Measurements from ENCODE around the gene ABCB1.

Gene ABCB1

DNA sequence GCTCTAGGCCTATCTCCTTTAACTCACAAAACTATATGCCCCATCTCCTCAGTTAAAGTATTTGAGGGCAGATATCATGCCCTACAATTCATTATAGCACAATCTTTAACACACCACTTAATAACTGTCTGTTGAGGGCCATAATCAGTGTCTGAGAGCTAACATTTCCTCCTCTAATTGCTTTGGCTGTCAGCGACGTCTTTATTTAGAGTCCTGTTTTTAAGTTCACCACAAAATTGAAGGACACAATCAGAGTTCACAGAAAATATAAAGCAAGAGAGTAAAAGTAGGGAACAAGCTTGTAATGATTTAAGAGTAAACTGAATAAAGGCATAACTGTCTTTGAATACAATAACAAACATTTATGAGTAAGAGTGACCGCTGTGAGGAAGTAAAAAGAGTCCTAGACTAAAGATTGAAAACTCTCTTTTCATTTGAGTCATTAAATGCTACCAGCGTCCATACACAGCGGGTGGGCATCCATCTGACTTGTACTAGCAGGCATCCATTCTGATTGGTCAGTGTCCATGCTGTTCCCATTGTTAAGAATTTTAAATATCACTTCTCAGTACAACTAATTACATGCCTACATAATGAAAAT lies 86.8 kb downstream of the ABCB1 start:
- no peak for DNase-seq (ENCODE audit: low read depth, low spot score)

GRCh38 chr7:87512906-87513305 lies 87.8 kb downstream of the ABCB1 start:
- DNase-seq (ENCODE audit: low read depth, low spot score), result no peak

- DNase-seq (ENCODE audit: low read depth, low spot score), result no peak
These were observed 89.2 kb downstream of the ABCB1 start for GRCh38 chr7:87511510-87511909.

- DNase-seq (ENCODE audit: low read depth, low spot score), result no peak
These were observed 90.2 kb downstream of the ABCB1 start for GRCh38 chr7:87510411-87510875.

DNA sequence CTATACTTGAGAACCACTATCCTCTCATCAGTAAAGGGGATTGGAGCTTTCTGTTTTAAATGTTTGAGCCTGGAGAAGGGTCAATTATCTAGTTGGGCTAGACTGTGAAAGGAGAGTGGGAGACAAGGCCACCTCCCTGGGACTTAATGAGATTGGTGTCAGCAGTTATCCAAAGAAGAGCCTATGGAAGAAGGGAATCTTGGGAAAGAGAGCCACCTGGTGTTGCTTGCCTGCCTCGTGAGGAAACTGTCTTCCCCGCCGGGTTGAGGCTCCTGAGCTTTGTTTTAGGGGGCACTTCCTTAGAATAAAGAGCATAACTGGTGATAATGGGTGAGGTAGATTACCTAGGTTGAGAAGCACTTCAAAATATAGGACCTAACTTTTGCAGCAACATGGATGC lies 93.2 kb downstream of the ABCB1 start:
- no peak for DNase-seq (ENCODE audit: low read depth, low spot score)

DNA sequence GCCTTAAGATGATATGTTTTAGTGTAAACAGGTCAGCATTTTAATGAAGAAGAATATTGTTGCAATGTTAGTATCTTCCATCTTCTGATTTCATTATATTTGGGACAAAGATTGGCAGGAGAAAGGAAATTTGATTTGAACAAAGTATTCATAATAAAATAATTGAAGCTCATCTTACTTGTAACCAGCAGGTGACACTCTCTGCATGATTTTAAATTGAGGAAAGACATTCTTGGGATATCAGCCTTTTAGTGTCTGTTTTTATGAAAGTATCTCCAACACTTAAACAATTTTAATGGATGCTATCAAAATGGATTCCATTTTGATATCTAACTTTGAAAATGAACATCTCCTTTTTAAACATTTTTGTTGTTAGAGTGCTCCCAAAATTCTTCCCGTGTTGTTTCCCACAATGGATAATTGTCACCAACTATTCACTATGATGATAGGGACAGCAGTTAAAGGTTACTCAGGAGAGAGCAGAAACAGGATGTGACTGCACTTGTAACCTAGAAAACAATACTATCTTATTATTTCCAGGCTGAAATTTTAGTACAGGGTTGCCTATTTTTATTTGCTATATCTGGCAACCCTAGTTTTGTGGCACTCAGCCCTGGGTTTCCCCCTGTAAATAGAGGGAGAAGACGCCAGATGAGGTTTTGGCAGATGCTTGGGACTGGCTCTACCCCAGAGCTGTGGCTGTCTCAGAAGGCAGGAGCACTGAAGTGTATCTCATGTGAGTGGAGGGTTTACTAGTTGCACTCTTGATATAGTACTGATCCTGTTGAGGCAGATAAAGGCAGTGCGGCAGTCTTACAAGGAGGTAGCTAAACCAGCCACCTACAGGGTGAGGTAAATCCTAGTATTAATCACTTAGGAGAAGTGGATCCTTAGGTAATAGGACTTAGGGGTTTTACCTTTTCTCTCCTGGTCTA lies 94.2 kb downstream of the ABCB1 start:
- DNase-seq (ENCODE audit: low read depth, low spot score), result no peak

DNA sequence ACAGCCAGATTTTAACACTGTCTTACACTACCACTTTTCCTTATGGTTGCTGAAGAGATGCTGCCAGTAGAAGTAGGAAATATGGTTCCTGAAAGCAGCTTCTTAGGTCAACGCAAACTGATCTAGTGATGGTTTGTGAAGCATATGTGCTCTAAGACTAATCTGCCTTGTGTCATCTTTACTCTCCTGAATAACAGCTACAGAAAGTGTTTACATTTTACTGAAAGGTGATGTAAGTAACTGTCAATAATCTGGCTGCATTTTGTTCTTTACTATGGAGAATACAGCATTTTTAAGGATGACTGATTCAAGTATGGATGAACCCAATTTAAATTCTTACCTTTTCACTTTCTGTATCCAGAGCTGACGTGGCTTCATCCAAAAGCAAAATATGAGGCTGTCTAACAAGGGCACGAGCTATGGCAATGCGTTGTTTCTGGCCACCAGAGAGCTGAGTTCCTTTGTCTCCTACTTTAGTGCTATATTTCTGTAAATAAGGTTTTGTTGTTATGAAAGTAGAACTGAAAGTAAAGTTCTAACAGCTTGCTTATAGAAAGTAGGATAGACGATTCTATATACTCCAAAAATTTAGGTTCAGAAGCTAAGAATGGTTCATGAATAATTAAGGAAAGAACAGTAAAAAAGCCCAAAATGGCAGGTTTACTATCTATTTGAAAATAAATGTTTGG lies 95.0 kb downstream of the ABCB1 start:
- DNase-seq (ENCODE audit: low read depth, low spot score), result no peak

- DNase-seq (ENCODE audit: low read depth, low spot score), result no peak
These were observed 95.6 kb downstream of the ABCB1 start for GRCh38 chr7:87505122-87505521.

GRCh38 chr7:87499494-87499893 lies 101.2 kb downstream of the ABCB1 start:
- DNase-seq (ENCODE audit: low read depth, low spot score), result no peak

DNA sequence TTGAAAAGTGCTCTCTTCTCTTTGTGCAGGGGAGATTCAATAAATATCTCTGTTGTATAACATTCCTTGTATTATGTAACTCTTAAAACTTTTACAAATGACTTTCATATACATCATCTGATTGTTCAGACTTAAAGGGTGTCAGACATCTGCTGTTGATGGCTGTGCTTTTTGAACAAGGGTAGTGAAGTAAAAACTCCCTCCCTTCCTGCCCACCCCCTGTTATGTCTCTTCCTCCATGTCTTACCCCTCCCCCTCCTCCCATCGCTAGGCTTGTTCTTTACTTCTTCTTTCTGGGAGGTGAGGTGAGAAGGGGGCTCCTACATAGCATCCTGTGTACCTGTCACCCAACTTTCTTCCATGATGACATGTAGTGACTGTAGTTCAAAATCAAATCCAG lies 101.8 kb downstream of the ABCB1 start:
- no peak for DNase-seq (ENCODE audit: low read depth, low spot score)

DNA sequence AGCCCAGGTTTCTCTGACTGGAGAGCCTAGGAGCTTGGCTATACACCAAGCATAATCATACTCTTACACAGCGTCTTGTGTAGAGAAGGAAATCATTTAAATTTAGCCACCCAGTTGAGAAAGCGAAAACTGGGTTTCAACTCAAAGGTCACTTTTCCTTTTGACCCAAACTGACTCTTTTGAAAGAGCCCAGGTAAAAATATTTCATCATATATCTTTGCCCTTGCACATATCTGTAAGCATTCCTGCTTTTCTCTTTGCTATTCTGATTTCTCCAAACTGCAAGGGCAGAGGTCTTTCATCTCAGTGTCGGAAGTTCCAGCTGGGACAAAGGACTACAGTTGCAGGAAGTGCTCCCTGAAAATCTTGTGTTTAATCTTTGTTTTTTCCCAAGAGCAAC lies 103.2 kb downstream of the ABCB1 start:
- no peak for DNase-seq (ENCODE audit: low read depth, low spot score)

- DNase-seq (ENCODE audit: low read depth, low spot score), result no peak
These were observed 105.3 kb downstream of the ABCB1 start for GRCh38 chr7:87495366-87495765.

GRCh38 chr7:87494454-87494853 lies 106.2 kb downstream of the ABCB1 start:
- no peak for DNase-seq (ENCODE audit: low read depth, low spot score)

GRCh38 chr7:87483131-87483530 lies 117.6 kb downstream of the ABCB1 start:
- DNase-seq (ENCODE audit: low read depth, low spot score), result no peak

DNA sequence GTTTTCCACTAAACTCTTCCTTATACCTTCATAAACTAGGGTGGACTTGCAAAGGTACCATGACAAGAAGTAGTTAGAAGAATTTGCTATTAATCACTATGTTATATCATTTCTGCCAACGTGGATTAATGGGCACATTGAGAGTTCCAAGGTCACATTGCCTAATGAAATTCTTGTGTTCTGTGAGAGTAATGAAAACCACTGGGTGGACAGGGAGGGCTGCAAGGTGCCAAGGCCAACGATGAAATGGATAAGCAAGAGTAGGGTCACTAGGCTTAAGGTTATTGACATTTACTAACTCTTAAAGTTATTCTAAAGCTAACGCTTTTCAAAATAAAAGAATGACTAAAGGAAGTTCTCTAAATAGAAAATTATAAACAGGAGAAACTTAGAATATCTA lies 118.6 kb downstream of the ABCB1 start:
- no peak for DNase-seq (ENCODE audit: low read depth, low spot score)

- DNase-seq (ENCODE audit: low read depth, low spot score), result no peak
These were observed 120.3 kb downstream of the ABCB1 start for GRCh38 chr7:87480386-87480785.

DNA sequence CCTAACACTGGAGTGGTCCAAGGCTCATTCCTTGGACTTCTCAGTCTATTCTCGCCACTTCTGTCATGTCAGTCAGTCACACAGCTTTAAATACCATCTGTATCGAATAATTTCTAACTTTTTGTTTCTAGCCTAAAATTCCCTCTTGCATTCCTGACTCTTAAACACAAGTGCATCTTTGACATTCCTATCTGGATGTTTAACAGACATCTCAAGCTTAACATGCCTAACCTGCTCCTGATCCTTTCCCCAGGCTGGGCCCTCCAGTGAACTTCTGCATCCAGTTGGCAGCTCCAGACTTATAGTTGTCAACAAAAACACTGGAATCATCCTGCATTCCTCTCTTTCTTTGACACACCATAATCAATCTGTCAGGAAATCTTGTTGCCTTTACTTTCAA lies 120.7 kb downstream of the ABCB1 start:
- DNase-seq (ENCODE audit: low read depth, low spot score), result no peak

- DNase-seq (ENCODE audit: low read depth, low spot score), result no peak
These were observed 124.5 kb downstream of the ABCB1 start for GRCh38 chr7:87476179-87476557.

DNA sequence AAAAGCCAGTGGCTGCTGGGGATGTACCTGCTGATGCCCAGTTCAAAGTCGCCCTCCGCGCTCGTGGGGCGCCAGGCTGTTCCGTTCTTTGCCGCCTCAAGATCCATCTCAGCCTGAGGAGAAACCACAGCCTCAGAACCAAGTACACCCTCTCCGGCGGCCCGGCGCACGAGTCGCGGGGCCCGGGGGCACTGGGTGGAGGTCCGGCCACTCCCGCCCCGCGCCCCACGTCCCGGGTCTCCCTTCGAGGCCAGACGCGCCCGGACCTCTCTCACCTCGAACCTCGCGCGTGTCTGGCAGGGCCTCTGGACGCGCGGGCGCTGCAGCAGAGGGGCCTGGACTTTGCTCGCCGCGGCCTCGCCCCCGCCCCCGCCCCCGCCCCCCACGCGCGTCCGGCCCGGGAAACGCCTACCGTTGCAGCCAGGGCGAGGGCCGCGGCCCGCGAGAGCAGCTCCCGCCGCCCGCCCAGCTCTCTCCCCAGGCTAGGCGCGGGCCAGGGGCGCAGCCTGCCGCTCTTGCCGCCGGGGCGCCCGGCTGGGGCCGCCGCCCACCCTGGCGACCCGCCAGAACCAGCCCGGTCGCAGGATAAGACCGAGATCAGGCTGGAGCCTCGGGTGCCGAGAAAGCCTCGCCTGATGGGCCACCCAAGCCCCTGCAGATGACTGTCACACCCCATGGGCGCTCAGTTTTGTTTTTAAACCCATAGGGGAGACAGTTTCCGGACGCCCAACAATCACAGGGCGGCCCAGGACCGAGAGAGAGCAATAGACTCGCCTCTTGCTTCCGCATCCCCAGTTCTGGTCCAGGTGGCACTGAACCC lies 125.1 kb downstream of the ABCB1 start, which contains the start of gene ABCB4:
Gene ABCB4 (minus strand): TSS at position 322 of the 820 bp plus-strand sequence. CDS start 215 bp downstream, at position 107.
- DNase-seq (ENCODE audit: low read depth, low spot score), result no peak

DNA sequence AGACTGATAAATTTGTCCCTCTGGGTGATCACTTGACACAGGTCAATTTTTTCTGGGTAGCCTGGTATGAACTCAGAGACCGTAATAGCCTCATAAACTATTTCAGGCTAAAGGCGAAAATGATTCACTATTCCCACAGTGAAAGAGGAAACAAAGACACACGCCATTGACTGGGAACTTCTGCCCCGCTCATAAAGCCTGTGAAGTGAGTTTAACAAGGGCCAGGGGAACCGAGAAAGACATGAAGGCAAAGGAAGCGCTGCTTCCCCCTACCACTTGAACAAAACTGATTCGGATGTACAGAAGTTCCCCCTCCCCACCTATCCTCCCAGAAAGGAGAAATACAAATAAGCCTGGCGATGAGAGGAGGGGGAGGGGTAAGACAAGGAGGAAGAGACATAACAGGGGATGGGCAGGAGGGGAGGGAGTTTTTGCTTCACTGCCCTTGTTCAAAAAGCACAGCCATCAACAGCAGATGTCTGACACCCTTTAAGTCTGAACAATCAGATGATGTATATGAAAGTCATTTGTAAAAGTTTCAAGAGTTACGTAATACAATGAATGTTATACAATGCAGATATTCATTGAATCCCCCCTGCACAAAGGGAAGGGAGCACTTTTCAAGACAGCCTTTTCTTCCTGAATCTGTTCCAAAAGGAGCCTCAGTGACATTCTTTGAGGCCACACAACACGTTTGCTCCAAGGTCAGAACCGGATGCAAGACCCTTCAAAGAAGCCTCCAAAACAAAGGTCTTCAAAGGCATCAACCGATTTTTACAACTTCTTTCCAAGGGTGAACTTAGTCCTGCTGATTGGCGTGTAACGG lies 125.9 kb downstream of the ABCB1 start:
- no peak for DNase-seq (ENCODE audit: low read depth, low spot score)

GRCh38 chr7:87473986-87474385 lies 126.7 kb downstream of the ABCB1 start:
- no peak for DNase-seq (ENCODE audit: low read depth, low spot score)

Data from activated CD4-positive, CD25-positive, alpha-beta regulatory T cell treated with anti-CD3 and anti-CD28 coated beads, Interleukin-2, amount 50 U/mL, for 16 hours (primary cell).